Measurements from ENCODE around the gene PADI2.

DNA sequence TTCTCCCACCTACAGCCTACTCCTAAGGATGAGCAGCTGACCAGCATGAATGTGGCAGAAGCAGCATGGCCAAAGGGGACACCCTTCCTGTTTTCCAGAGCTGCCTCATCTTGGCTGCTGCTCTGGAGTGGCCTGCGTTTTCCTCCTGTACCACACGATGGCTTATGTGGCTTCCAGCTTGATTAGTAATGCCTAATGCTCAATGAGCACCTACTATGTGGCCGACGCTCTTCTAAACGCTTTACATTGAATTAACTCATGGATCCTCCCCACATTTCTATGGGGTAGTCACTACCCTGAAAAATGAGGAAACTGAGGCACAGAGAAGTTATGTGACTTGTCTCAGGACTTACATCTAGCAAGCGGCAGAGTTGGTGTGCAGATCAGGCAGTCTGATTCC is 47.5 kb downstream of the PADI2 start:
- TF ChIP-seq, protein P1, sequence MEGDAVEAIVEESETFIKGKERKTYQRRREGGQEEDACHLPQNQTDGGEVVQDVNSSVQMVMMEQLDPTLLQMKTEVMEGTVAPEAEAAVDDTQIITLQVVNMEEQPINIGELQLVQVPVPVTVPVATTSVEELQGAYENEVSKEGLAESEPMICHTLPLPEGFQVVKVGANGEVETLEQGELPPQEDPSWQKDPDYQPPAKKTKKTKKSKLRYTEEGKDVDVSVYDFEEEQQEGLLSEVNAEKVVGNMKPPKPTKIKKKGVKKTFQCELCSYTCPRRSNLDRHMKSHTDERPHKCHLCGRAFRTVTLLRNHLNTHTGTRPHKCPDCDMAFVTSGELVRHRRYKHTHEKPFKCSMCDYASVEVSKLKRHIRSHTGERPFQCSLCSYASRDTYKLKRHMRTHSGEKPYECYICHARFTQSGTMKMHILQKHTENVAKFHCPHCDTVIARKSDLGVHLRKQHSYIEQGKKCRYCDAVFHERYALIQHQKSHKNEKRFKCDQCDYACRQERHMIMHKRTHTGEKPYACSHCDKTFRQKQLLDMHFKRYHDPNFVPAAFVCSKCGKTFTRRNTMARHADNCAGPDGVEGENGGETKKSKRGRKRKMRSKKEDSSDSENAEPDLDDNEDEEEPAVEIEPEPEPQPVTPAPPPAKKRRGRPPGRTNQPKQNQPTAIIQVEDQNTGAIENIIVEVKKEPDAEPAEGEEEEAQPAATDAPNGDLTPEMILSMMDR (IDR thresholded peaks at IDR 0.05; ENCODE audit: extremely low read depth in 1 of 2, insufficient read depth in 1 of 2, low read depth in 1 of 2, low read length in 2 of 2), result no peak
- no peak for TF ChIP-seq POLR2AphosphoS5 (IDR thresholded peaks at IDR 0.05; ENCODE audit: insufficient read depth, low read depth, low read length)
- no peak for TF ChIP-seq EZH2 (IDR thresholded peaks at IDR 0.05; ENCODE audit: borderline replicate concordance, low read depth, low read length, severe bottlenecking)
- no peak for TF ChIP-seq POLR2A (IDR thresholded peaks at IDR 0.05; ENCODE audit: low read depth, low read length)
- no peak for TF ChIP-seq FOS (IDR thresholded peaks at IDR 0.05; ENCODE audit: borderline replicate concordance, insufficient read depth, low read length)
